D341Med (cell line): ENCODE data around the gene GOLGA2.

Experiments
- DNase-seq: peaks from one replicate; pipeline ENCODE4 v3.0.0; 2012; ENCODE audit warnings: low spot score

Gene GOLGA2, protein sequence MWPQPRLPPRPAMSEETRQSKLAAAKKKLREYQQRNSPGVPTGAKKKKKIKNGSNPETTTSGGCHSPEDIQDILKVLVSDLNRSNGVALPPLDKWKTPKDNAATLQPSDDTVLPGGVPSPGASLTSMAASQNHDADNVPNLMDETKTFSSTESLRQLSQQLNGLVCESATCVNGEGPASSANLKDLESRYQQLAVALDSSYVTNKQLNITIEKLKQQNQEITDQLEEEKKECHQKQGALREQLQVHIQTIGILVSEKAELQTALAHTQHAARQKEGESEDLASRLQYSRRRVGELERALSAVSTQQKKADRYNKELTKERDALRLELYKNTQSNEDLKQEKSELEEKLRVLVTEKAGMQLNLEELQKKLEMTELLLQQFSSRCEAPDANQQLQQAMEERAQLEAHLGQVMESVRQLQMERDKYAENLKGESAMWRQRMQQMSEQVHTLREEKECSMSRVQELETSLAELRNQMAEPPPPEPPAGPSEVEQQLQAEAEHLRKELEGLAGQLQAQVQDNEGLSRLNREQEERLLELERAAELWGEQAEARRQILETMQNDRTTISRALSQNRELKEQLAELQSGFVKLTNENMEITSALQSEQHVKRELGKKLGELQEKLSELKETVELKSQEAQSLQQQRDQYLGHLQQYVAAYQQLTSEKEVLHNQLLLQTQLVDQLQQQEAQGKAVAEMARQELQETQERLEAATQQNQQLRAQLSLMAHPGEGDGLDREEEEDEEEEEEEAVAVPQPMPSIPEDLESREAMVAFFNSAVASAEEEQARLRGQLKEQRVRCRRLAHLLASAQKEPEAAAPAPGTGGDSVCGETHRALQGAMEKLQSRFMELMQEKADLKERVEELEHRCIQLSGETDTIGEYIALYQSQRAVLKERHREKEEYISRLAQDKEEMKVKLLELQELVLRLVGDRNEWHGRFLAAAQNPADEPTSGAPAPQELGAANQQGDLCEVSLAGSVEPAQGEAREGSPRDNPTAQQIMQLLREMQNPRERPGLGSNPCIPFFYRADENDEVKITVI

DNA sequence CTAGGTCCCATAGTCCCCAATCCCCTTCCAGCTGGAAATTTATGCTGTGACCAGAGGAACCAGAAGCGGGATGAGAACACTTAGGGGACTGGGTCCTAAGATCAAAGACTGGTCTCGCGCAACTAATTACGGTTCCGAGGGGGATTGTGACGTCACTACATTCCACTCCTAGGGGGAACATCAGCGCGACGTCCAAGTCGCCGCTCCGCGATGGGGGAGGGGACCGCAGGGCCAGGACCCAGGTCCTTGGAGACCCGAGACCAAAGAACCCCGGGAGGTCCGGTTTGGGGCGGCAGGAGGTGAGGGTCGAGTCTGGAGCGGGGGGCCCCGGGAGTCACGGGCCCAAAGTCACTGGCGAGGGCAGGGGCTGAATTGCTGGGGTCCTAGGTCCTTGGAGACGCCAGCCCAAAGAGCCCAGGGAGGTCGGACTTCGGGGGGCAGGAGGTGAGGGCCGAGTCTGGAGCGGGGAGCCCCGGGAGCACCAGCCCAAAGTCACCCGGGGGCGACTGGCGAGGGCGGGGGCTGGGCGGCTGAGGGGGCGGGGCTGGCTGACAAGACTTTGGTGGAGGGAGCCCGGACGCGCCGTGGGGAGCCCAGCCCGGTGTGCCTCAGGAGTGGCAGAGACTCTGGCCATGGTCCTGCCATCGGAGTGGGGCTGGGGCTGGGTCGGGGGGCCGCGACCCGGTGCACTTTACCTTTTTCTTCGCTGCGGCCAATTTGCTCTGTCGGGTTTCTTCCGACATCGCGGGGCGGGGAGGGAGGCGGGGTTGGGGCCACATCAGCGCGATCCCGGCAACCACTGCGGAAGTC lies at the start of gene GOLGA2:
GOLGA2 (minus strand) TSS at position 810 of the 810 bp plus-strand sequence; CDS start at position 779, 31 bp downstream.
- peak; percentile 84 for DNase-seq

DNA sequence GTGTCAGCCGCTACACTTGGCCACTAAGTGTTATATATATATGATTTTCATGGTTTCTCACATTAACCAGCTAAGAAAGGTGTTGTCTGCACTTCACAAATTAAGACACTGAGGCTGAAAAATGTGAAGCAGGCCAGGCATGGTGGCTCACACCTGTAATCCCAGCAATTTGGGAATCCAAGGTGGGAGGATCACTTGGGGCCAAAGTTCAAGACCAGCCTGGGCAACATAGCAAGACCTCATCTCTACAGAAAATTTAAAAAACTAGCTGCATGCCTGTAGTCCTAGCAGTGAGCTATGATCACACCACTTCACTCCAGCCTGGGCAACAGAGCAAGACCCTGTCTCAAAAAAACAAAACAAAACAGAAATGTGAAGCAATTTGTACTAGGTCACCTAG lies 48.6 kb upstream of the GOLGA2 start:
- DNase-seq: no peak

DNA sequence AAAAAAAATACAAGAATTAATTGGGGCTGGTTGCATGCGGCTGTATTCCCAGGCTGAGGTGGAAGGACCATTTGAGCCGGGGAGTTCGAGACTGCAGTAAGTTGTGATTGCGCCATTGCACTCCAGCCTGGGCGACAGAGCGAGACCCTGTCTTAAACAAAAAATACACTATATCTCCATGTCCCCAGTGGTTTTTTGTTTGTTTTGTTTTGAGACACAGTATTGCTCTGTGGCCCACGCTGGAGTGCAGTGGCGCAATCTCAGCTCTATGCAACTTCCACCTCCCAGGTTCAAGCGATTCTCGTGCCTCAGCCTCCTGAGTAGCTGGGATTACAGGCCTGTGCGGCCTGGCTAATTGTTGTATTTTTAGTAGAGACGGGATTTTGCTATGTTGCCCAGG lies 48.0 kb upstream of the GOLGA2 start:
- no peak for DNase-seq

DNA sequence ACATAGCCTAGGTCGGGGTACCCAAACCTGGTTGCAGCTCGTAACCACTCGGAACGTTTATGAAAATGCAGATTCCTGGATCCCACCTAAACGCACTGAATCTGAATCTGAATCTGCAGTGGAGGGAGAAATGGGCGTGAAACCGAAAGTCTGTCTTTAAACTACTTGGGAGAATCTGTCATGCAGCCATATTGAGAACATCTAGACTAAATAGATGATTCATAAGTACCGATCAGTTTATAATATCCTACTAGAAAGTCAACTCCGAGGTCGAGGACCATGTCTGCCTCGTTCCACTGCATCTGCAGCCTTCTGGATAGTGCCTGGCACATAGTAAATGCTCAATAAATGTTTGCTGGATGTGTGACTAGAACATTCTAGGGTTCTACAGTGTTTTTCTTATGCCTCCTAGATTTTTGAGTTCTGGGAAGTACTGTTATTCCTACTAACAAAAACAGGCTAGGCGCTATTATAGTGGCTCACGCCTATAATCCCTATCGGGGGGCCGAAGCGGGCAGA lies 47.5 kb upstream of the GOLGA2 start:
- DNase-seq: no peak

DNA sequence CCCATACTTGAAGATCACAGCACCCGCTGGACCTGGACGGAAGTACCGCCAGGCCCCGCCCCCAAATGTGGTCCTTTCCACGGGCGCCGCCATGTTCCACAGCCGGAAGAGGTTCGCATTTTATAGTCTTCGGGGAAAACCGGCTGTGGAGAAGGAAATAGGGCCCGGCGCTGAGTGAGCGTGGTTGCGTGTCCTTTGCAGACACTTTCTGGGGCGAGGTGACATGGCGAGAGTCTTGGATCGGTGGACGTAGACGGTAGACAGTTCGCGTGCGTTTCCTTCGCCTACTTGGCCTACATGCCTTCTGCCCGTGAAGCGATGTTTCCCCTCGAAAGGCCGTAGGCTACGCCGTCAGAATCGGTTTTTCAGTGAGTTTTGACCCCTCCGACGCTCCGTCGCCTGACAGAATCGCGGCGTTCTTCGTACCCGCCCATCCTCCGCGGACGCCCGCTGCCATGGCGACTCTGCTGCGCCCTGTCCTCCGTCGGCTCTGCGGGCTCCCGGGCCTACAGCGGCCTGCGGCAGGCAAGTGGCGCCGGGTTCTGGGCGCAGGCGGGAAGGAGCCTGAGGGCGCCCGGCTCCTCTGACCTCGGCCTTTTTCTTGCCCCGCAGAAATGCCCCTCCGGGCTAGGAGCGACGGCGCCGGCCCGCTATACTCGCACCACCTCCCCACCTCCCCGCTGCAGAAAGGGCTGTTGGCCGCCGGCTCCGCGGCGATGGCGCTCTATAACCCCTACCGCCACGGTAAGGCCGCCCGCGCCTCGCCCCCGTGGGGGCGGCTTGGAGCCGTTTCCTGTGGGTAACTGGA lies 46.8 kb upstream of the GOLGA2 start, which contains the start of the genes COQ4 and TRUB2:
COQ4 (plus strand) TSS at position 436 of the 808 bp plus-strand sequence; CDS start at position 456, 20 bp downstream.
TRUB2 (minus strand) TSS at position 44 of the 808 bp plus-strand sequence; CDS start at position 5, 39 bp downstream.
- peak; percentile 94 for DNase-seq

DNA sequence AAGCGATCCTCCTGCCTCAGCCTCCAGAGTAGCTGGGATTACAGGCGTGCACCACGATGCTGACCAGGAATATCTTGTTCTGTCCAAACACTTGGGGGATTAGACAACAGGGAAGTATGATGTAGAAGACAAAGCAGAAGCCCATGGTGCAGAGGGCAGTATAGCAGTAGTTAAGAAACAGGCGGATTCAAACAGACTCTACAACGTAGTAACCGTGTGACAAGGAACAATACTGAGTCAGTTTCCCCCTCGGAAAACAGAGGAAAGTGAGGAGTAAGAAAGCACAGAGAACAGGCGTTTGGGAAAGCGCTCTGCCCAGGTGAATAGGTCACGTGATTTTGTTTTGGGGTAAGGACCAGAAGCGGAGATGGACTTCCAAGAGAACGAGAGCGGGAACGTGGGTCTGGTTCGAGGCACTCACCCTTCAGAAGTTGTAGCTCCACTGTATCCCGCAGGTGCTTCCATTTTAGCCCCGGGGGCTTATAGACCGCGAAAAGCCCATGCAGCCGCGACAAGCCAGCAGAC lies 46.1 kb upstream of the GOLGA2 start:
- no peak for DNase-seq

DNA sequence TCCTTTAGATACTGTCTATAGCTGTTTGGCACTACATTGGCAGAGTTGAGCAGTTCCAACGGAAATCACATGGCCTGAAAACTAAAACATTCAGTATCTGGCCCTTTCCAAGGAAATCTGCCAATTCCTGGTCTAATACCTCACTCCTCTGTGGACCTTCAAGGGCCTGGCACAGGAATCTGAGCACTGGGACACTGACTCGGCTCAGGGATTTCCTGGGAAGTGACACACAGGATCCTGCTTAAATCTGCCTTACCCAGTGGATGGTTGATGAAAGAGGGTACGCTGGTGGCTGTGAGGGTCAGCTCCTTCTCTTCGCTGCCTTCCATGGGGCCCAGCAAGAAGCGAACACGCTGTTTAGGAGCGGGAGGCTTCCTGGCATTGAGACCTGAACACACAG lies 45.5 kb upstream of the GOLGA2 start:
- no peak for DNase-seq

DNA sequence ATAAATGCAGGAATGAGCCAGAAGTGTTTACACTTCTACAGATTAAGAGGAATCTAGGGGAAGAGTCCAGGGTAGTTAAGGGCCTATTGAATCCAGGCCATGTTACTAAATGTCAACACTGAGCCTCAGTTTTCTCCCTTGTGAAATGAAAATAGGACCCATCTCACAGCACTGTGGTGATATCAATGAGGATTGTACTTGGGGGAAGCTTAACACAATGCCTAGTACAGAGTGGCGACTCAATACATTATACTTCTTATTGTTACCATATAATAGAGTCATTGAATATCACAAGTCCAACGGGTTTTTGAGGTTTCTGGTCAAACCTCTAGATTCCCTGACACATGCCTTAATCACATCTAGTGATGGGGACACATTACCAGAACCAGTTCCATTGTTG lies 41.8 kb upstream of the GOLGA2 start:
- no peak for DNase-seq

DNA sequence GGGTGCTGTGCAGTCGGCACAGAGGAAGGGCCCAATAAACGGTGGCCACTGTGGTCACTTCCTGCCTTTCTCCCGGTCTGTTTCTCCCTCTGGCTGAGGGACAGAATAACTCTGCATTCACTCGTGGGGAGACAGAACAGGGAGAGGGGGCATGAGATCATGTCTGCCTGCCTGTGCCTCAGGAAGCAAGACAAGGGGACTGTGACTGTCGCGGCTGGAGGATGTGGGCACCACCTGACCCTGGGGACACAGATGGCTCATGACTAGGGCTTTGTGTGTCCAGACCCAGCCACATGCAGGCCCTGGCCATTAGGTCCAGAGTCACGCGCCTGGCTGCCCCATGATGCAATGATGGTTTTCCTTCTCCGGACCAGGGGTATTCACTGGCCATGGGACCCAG lies 40.6 kb upstream of the GOLGA2 start:
- no peak for DNase-seq

DNA sequence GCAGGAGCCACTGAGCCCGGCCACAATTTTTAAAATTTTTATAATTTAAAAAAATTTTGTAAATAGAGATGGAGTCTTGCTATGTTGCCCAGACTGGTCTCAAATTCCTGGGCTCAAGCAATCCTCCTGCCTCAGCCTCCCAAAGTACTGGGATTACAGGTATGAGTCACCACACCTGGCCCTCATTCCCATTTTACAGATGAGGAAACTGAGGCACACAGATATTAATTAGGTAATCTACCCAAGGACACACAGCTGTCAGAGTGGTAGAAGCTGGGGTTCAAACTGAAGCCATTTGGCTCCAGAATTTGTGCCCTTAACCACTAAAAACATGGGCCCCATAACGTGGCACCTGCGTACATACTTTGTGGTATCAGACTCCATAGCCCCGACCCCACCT lies 38.9 kb upstream of the GOLGA2 start:
- no peak for DNase-seq

DNA sequence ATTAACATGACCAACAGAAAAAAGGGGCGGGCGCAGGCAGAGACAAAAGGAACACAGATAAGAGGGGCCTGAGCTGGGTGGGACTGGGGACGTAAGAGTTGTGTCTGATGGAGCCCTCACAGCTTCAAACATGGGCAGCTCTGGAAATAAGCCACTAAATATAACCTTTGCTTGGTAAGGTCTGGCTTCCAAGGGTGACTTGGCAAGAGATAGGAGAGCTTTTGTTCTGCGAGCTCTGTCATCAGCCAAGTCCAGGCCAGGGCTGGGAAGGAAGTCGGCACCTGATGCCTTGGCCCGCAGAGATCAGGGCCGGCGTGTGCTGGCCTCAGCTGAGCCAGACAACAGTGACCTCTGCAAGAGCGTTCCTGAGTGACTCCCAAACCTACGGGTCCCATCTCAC lies 34.7 kb upstream of the GOLGA2 start:
- DNase-seq: no peak

DNA sequence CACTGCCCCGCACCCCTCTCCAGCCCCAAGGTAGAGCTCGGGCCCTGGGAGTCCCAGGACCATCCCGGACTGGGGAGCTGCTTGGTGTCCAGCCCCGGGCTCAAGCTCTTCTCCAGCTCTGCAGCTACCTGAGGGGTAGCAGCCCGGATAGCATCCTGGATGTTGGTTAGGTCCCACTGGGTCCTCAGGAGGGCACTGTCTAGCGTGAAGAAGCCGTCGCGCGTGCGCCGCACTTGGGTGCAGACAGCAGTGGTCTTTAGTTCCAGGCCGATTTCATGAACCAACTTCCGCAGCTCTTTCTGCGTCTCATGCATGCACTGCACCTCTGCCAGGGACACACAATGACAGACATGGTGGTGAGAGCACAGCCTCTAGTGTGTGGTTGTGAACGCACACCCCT lies 33.7 kb upstream of the GOLGA2 start:
- no peak for DNase-seq

DNA sequence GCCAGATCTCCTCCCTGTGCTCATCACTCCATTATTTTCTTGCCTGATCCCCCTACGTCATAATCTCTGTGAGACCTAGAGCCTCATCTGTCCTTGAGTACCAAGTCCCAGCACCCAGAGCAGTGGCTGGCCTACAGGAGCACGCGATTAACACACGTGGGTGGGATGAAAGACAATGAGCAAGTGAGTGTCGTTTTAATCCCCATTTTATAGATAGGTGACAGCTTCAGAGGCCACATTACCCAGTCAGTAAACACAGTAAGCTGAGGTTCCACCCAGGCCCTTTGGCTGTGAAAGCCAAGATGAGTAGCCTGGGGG lies 29.1 kb upstream of the GOLGA2 start:
- peak; percentile 67 for DNase-seq

DNA sequence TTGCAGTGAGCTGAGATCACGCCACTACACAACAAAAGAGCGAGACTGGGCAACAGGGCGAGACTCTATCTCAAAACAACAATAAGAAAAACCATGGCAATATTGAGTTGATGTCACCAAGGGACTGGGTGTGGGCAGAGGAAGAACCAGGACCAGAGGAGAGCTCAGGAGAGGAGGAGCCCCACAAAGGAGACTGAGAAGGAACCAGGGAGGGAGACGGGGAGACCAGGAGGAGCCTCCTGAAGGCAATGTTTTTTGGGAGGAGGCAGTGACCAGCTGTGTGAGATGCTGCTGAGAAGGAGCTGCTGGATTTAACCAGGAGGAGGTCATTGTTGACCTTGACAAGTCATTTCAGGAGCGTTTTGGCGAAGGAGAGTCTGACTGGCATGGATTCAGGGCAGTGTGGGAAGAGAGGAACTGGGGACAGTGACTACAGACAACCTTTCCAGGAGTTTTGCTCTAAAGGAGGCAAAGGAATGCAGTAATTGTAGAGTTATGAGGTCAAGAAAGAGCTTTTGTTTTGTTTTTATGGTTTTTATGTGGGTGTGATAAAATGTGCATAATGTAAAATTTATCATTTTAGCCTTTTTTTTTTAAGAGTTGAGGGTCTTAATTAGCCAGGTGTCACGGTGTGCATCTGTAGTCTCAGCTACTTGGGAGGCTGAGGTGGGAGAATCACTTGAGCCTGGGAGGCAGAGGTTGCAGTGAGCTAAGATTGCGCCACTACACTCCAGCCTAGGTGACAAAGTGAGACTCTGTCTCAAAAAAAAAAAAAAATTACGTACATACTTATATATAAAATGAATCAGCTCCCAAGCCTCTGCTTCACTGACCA lies 28.5 kb upstream of the GOLGA2 start:
- no peak for DNase-seq

DNA sequence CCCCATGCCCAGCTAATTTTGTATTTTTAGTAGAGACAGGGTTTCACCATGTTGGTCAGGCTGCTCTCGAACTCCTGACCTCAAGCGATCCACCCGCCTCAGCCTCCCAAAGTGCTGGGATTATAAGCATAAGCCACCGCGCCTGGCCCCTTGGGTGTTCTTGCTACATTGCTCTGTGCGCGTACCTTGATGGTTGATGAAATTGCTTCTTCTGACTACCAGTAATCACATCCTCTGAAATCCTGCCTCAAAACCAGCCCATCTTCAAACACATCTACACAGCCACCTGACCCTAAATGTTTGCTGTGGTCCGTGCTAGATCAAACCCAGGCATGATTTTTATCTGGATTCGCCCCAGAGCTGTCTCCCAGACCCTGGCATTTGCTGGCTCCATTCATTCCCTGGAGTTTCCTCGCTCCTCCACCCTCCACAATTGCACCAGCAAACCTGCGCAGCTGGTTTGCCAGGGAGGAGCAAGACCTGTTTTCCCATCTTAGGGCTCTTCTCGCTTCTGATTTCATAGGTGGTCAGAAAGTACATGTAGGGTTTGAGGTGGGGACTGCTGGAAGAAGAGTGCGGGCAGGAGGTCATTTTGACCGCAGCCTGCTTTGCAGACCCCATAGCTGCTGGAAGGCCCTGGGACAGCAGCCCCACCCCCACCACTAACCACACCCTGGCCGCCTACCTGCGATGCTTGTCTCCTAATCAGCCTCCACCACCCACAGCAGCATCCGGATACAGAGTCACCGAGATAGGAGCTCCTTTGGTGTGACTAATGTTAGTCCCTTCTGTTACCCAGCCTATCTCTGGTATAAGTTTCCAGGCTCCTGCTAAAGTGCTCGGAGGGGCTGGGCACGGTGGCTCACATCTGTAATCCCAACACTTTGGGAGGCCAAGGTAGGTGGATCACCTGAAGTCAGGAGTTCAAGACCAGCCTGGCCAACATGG lies 23.0 kb upstream of the GOLGA2 start:
- no peak for DNase-seq

DNA sequence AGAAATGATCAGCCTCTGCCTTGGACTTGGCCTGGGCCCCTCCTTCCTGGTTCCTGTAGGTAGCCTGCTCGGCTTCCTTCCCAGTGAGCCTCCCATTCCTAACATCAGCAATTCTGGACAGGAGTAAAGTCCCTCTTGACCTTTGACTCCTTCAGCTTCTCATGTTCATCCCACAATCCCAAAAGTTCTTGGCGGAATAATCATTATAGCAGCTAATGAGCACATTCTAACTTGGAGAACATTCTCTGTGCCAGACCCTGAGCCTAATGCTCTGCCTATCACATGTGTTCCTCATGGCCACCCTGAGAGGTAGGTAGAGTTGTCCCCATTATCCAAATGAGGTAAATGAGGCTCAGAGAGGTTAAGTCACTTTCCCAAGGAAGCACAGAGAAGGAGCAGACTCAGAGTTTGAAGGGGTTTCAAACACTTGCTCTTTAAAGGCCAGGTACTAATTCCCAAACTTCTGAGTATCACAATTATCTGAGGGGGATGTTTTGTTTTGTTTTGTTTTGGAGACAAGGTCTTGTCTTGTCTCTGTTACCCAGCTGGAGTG lies 21.5 kb upstream of the GOLGA2 start:
- DNase-seq: no peak

DNA sequence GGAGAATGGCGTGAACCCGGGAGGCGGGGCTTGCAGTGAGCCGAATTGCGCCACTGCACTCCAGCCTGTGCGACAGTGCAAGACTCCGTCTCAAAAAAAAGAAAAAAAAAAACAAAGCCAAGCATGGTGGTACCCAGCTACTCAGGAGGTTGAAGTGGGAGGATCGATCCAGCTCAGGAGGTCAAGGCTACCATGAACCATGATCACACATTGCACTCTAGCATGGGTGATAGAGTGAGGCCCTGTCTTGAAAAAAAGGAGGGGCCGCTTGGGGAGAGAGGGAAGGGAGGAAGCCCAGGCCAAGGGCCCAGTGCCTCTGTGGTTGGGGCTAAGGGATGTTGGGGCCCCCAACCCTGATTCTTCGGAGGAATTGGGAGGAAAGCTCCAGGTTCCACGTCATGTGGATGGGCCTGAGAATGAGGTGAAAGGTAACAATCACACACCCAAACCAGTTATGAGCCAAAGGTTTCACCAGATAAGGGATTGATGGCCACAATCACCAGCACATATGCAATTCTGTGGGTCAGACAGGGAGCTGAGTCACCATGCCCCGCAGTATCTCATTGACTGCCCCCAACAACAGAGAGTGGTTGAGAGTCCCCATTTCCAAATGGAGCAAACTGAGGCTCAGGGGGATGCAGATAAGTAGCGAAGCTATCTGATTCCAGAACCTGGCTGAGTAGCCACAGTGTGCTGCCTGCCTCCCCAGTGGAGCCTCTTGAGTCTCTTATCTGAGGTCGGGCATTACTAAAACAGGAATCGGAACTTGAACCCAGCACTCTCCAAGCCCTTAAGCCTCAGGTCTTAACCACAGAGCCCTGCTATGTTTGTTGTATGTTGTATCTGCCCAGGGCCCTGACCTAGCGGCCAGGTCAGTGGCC lies 20.8 kb upstream of the GOLGA2 start:
- DNase-seq: no peak
